Activated CD4-positive, alpha-beta T cell treated with anti-CD3 and anti-CD28 coated beads for 1 hour (primary cell): ENCODE results near the gene SCIN.
"Not testable (repeated sequence)": the region's sequence is repeated elsewhere in the genome, so short reads cannot be mapped to it uniquely, and the experiment has no call there.

Experiments
- DNase-seq: peaks from one replicate; pipeline ENCODE4 v3.0.0-alpha.2; 2020

The SCIN gene

GRCh38 chr7:12619461-12620069 is 49.0 kb downstream of the SCIN start:
- DNase-seq: no peak

GRCh38 chr7:12620371-12620770 is 49.9 kb downstream of the SCIN start:
- DNase-seq: no peak

- no peak for DNase-seq
Measured at GRCh38 chr7:12623223-12623622, 52.7 kb downstream of the SCIN start.

DNA sequence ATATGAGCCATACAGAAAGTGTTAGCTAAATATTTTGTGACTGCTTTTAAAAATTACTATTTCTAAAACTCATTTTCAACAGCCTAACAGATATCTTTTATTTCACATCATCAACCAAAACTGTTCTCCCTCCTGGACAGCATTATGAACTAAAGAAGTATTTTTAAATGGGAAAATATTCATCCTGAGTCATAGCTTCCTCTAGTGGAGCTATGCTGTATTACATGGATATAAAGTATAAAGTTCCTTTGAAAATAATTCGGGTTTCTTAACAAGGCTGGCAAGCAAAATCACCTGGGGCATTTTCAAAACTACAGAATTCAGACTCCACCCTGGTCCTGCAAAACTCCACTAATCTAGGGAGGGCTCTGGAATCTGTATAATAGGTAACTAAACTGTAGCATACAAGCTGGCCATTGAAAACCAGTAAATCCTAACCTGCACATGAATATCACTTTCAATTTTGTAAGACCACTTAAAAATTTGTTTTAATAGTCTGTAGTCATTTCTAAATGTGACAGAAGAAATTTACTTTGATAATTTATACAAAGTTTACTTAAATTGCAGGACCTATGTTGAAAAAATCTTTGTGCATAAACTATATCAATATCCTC is 53.5 kb downstream of the SCIN start:
- no peak for DNase-seq

DNA sequence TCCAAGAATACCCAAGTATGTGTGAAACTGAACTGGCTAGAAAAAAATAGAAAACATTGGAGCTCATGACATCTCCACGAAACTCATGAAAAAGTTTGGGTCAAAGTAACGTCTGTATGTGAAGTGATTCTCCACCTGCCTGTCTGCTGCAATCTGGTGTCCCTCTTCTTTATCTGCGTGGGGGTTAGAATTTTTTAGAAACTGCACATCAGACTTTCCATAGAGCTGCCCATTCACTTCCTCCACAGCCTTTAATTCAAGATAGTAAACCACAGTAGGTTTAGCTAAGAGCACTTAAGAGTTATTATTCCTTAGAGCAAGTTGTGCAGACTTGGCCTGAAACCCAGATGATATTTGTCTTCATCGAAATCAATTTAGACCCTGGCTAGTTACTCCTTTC is 55.3 kb downstream of the SCIN start:
- DNase-seq: no peak

GRCh38 chr7:12629816-12630512 is 59.4 kb downstream of the SCIN start:
- DNase-seq: no peak

- DNase-seq: no peak
Measured at GRCh38 chr7:12630513-12630819, 59.9 kb downstream of the SCIN start.

DNA sequence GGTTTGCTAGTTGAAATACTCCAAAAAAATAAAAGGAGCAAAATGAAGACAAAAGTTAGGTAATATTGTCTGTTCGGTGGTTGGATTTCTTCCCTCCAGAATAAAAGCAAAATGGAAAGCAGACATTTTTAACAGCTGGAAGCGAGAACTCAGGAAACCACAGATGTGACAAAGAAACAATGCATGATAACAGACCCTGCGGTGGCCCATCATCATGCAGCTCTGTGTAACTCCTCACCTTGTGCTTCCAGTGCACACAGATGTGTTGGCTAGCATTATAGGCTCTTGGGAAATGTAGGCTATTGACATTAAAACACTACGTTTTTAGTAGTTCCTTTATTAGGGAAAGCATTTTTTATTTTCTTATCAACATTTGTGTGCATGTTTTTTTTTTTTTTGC is 63.1 kb downstream of the SCIN start:
- DNase-seq: no peak

GRCh38 chr7:12635830-12636229 is 65.3 kb downstream of the SCIN start:
- no peak for DNase-seq

GRCh38 chr7:12637328-12637727 is 66.8 kb downstream of the SCIN start:
- DNase-seq: no peak

- no peak for DNase-seq
Measured at GRCh38 chr7:12637819-12638592, 67.5 kb downstream of the SCIN start.

- no peak for DNase-seq
Measured at GRCh38 chr7:12638851-12639456, 68.4 kb downstream of the SCIN start.

DNA sequence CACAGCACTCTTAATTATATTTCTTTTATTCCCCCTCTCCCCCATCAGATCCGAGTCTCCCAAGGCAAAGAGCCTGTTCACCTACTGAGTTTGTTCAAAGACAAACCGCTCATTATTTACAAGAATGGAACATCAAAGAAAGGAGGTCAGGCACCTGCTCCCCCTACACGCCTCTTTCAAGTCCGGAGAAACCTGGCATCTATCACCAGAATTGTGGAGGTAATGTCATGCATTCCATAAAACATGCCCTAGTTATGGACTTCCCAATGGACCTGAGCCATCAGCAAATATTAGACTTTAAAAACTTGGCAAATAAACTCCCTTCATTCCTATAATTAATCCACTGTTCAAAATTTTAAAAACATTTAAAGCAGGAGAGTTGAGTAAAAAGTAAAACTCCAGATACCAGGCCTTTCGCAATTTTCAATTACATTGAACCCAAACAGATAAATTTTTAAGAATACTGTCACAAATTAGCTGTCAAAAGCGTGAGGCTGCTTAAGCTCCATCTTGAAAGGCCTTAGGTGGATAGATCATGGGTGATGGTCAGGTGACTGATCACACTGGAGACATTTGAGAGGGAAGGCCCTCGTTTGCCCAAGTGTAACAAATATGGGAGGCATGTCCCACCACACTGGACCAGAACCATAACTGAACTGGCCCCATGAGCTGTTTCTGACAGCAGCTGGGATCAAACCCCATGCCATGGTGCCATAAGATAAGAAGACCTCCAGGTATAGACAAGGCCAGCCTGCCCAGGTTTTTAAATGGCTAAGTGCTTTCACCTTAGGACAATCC is 70.0 kb downstream of the SCIN start:
- DNase-seq: no peak

GRCh38 chr7:12641196-12641595 is 70.7 kb downstream of the SCIN start:
- no peak for DNase-seq

DNA sequence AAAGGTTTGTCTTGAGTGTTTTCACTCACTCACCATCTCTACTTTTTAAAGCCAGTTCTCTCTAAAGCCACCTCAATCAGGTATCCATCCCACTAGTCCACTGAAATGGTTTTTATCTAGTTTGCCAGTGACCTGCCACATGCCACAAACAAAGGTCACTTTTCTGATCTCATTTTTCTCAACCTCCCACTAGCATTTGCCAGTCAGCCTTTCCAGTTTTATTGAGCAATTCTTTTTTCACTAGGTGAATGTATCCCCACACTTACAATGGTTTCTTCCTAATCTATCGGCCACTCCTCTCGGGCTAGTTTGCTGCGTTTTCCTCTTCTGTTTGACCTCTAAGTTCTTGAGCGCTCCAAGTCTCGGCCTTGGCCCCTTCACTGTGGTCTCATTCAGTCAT is 72.0 kb downstream of the SCIN start:
- DNase-seq: no peak

- no peak for DNase-seq
Measured at GRCh38 chr7:12643001-12643643, 72.6 kb downstream of the SCIN start.

GRCh38 chr7:12643644-12644043 is 73.1 kb downstream of the SCIN start:
- no peak for DNase-seq

DNA sequence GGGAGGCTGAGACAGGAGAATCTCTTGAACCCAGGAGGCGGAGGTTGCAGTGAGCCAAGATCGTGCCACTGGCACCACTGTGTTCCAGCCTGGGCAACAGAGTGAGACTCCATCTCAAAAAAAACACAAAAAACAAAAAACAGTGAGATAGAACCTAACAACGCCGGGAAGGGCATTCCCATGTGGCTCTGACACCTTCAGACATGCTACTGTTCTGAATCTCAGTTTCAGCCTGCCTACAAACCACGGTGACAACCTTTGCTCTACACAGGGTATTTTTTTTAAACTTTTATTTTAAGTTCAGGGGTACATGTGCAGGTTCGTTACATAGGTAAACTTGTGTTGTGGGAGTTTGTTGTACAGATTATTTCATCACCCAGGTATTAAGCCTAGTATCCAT is 74.7 kb downstream of the SCIN start:
- not testable (repeated sequence) for DNase-seq

DNA sequence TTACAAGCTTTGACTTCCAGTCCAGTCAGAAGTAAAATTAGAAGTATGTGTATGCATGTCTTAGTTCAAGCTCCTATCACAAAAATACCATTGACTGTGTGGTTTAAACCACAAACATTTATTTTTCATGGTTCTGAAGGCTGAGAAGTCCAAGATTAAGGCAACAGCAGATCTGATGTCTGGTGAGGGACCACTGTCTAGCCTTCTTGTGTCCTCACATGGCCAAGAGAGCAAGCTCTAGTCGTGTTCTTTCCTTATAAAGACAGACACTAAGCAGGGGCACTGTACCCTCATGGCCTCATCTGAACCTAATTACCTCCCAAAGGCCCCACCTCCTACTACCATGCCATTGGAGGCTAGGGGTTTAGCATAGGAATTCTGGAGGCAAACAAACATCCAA is 75.6 kb downstream of the SCIN start:
- no peak for DNase-seq

- DNase-seq: no peak
Measured at GRCh38 chr7:12647364-12648219, 77.1 kb downstream of the SCIN start.

GRCh38 chr7:12648704-12649261 is 78.3 kb downstream of the SCIN start:
- no peak for DNase-seq
